ENCODE measurements around the gene LPAR3. TPM values are rescaled to one million over a fixed set of nuclear protein-coding genes. Genes with fewer than 3 reads are reported as not detected.

Gene LPAR3
- total and polyA plus RNA-seq, 2 experiments from 2014 or later, result 0.18 to 2.7 TPM

- WGBS (ENCODE audit: low lambda C conversion rate, missing lambda C conversion rate), result 93% methylated on average over 2 of the region's 2 CpGs
Measured at GRCh38 chr1:84873366-84873765, 19.6 kb downstream of the LPAR3 start.

GRCh38 chr1:84872696-84873355 is 20.2 kb downstream of the LPAR3 start:
- H3K27ac ChIP-seq, result no peak overlapping the region
- TF ChIP-seq EZH2 (IDR thresholded peaks at IDR 0.05; ENCODE audit: borderline replicate concordance) (no peak), EZH2phosphoT487 (IDR thresholded peaks at IDR 0.05; ENCODE audit: low read depth, severe bottlenecking, unreplicated experiment) (no peak), CTCF (IDR thresholded peaks at IDR 0.05; ENCODE audit: poor library complexity) (no peak)

More at GRCh38 chr1:84873366-84873765, 19.6 kb downstream of the LPAR3 start:
- Histone ChIP-seq H3K36me3 (replicated peaks; ENCODE audit: insufficient read depth, low read depth) (no peaks in the 10 kb centered on the region), H3K4me1 (ENCODE audit: insufficient read depth) (peaks cover 6% of the 10 kb centered on the region), H3K4me3 (no peak overlapping the region), H3K27me3 (no peaks in the 10 kb centered on the region), H3K9me2 (replicated peaks; ENCODE audit: insufficient read depth) (no peaks in the 10 kb centered on the region), H2AFZ (no peak overlapping the region), H4K20me1 (ENCODE audit: insufficient read depth, poor library complexity, severe bottlenecking) (no peaks in the 10 kb centered on the region), H3K9me3 (ENCODE audit: low read depth) (no peaks in the 10 kb centered on the region), H3K27ac (no peak overlapping the region), H3K79me2 (no peaks in the 10 kb centered on the region), H3K4me2 (no peak overlapping the region)
- no peak for DNase-seq (ENCODE audit: low spot score)
- TF ChIP-seq EZH2 (IDR thresholded peaks at IDR 0.05; ENCODE audit: borderline replicate concordance), result no peak
- TF ChIP-seq CTCF (IDR thresholded peaks at IDR 0.05; ENCODE audit: poor library complexity), result no peak
- no peak for TF ChIP-seq EZH2phosphoT487 (IDR thresholded peaks at IDR 0.05; ENCODE audit: low read depth, severe bottlenecking, unreplicated experiment)

GRCh38 chr1:84871181-84871580 is 21.8 kb downstream of the LPAR3 start:
- no peak for DNase-seq (ENCODE audit: low spot score)
- no peak overlapping the region for H3K4me3 ChIP-seq
- H3K79me2 ChIP-seq, result no peaks in the 10 kb centered on the region
- H3K27me3 ChIP-seq, result no peaks in the 10 kb centered on the region
- no peak for TF ChIP-seq EZH2phosphoT487 (IDR thresholded peaks at IDR 0.05; ENCODE audit: low read depth, severe bottlenecking, unreplicated experiment)
- TF ChIP-seq CTCF (IDR thresholded peaks at IDR 0.05; ENCODE audit: poor library complexity), result no peak
- TF ChIP-seq EZH2 (IDR thresholded peaks at IDR 0.05; ENCODE audit: borderline replicate concordance), result no peak
- no peaks in the 10 kb centered on the region for H3K9me2 ChIP-seq (replicated peaks; ENCODE audit: insufficient read depth)
- no peak overlapping the region for H2AFZ ChIP-seq
- no peak overlapping the region for H3K27ac ChIP-seq
- no peaks in the 10 kb centered on the region for H3K36me3 ChIP-seq (replicated peaks; ENCODE audit: insufficient read depth, low read depth)
- peaks cover 6% of the 10 kb centered on the region for H3K4me1 ChIP-seq (ENCODE audit: insufficient read depth)
- no peak overlapping the region for H3K4me2 ChIP-seq
- no peaks in the 10 kb centered on the region for H3K9me3 ChIP-seq (ENCODE audit: low read depth)
- H4K20me1 ChIP-seq (ENCODE audit: insufficient read depth, poor library complexity, severe bottlenecking), result no peaks in the 10 kb centered on the region

More at GRCh38 chr1:84872696-84873355, 20.2 kb downstream of the LPAR3 start:
- no peak for DNase-seq (ENCODE audit: low spot score)
- peaks cover 6% of the 10 kb centered on the region for H3K4me1 ChIP-seq (ENCODE audit: insufficient read depth)
- H4K20me1 ChIP-seq (ENCODE audit: insufficient read depth, poor library complexity, severe bottlenecking), result no peaks in the 10 kb centered on the region
- H2AFZ ChIP-seq, result no peak overlapping the region
- 81% methylated on average over 9 of the region's 9 CpGs for WGBS (ENCODE audit: low lambda C conversion rate, missing lambda C conversion rate)
- H3K27me3 ChIP-seq, result no peaks in the 10 kb centered on the region
- no peak overlapping the region for H3K4me2 ChIP-seq
- H3K4me3 ChIP-seq, result no peak overlapping the region
- H3K79me2 ChIP-seq, result no peaks in the 10 kb centered on the region
- no peaks in the 10 kb centered on the region for H3K9me3 ChIP-seq (ENCODE audit: low read depth)
- H3K9me2 ChIP-seq (replicated peaks; ENCODE audit: insufficient read depth), result no peaks in the 10 kb centered on the region
- no peaks in the 10 kb centered on the region for H3K36me3 ChIP-seq (replicated peaks; ENCODE audit: insufficient read depth, low read depth)

Data from hepatocyte (in vitro differentiated cells).